Neural crest cell (in vitro differentiated cells): ENCODE results near the gene INSM2. TPM values are rescaled to one million over a fixed set of nuclear protein-coding genes. Genes with fewer than 3 reads are reported as not detected.

Source experiments
- DNase-seq: peaks from one replicate; pipeline ENCODE4 v3.0.0; 2021; ENCODE audit warnings: low read depth, mixed read lengths, low spot score
- H3K27ac Mint-ChIP-seq: one replicate; pipeline ENCODE4 v1.8.0; 2021; ENCODE audit warnings: mild to moderate bottlenecking, mixed read lengths; ENCODE audit not compliant: unreplicated experiment
- H3K27me3 Mint-ChIP-seq: 2 replicates; pipeline ENCODE4 v1.8.0; 2021; ENCODE audit warnings: low read depth, mild to moderate bottlenecking, mixed read lengths
- H3K36me3 Mint-ChIP-seq: 2 replicates; pipeline ENCODE4 v1.8.0; 2021; ENCODE audit warnings: low read depth, mild to moderate bottlenecking, mixed read lengths
- H3K4me1 Mint-ChIP-seq: 2 replicates; pipeline ENCODE4 v1.8.0; 2021; ENCODE audit warnings: mixed read lengths
- H3K4me3 Mint-ChIP-seq: one replicate; pipeline ENCODE4 v1.8.0; 2021; ENCODE audit warnings: mild to moderate bottlenecking, mixed read lengths
- H3K9me3 Mint-ChIP-seq: 2 replicates; pipeline ENCODE4 v1.8.0; 2021; ENCODE audit warnings: mixed read lengths
- total RNA-seq: library from RNA; stranded (reverse); gene quantifications from 2 replicates; pipeline ENCODE4 v1.2.1, GENCODE V29; 2021
- TF ChIP-seq, protein P1 (sequence below): fragments of 200-600 bp; sonication (generic); conservative IDR thresholded peaks from 2 replicates; pipeline ENCODE4 v1.5.0; 2021; ENCODE audit warnings: antibody characterized with exemption, mild to moderate bottlenecking

The INSM2 gene
- total RNA-seq, 1 donor from 2014 or later: 0.09 TPM

DNA sequence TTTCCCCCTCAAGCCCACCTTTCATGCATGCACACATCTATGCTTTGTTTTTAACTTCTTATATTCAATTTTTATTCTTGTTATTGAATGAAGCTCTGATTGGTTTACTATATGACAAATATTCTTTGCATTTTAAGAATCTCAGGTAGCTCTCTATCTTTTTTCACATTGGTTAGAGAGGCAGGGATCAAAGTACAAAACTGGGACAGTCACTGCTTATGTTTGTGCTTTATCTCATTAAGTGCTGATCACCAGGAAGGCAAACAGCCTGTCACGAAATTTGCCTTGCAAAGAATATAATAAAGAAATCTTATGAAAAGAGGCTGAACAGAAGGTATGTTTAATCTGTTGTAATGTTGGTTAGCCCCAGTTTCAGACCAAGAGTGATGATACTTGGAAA is 29.7 kb upstream of the INSM2 start:
- H3K27ac Mint-ChIP-seq: no peak overlapping the region
- H3K36me3 Mint-ChIP-seq: no peaks in the 10 kb centered on the region

DNA sequence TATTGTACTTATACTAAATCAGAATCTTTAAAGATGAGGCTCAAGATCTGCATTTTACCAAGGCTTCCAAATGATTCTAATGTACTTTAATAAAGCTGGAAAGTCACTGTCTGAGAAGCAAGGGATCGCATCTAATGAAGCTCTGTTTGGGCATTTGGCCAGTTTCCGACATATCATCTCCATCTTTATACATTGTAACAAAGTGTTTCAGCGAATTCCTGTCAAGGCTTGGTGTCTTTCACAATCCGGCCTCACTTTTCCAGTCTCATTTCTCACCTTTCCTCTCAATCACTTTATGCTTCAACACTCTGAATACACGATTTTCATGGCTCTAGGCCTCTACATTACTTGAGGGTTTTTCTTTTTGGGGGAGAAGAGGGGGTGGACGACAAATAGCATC is 27.5 kb upstream of the INSM2 start:
- Mint-ChIP-seq H3K9me3 (no peaks in the 10 kb centered on the region), H3K4me1 (no peaks in the 10 kb centered on the region), H3K4me3 (no peak overlapping the region), H3K27me3 (peaks cover 44% of the 10 kb centered on the region), H3K36me3 (no peaks in the 10 kb centered on the region), H3K27ac (no peak overlapping the region)
- TF ChIP-seq, protein P1, sequence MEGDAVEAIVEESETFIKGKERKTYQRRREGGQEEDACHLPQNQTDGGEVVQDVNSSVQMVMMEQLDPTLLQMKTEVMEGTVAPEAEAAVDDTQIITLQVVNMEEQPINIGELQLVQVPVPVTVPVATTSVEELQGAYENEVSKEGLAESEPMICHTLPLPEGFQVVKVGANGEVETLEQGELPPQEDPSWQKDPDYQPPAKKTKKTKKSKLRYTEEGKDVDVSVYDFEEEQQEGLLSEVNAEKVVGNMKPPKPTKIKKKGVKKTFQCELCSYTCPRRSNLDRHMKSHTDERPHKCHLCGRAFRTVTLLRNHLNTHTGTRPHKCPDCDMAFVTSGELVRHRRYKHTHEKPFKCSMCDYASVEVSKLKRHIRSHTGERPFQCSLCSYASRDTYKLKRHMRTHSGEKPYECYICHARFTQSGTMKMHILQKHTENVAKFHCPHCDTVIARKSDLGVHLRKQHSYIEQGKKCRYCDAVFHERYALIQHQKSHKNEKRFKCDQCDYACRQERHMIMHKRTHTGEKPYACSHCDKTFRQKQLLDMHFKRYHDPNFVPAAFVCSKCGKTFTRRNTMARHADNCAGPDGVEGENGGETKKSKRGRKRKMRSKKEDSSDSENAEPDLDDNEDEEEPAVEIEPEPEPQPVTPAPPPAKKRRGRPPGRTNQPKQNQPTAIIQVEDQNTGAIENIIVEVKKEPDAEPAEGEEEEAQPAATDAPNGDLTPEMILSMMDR: no peak
- no peak for DNase-seq

More for the DNA sequence above, 29.7 kb upstream of the INSM2 start:
- H3K9me3 Mint-ChIP-seq: peaks cover 4% of the 10 kb centered on the region
- DNase-seq: no peak
- TF ChIP-seq, protein P1: no peak
- peaks cover 60% of the 10 kb centered on the region for H3K27me3 Mint-ChIP-seq
- H3K4me3 Mint-ChIP-seq: no peak overlapping the region
- no peaks in the 10 kb centered on the region for H3K4me1 Mint-ChIP-seq

DNA sequence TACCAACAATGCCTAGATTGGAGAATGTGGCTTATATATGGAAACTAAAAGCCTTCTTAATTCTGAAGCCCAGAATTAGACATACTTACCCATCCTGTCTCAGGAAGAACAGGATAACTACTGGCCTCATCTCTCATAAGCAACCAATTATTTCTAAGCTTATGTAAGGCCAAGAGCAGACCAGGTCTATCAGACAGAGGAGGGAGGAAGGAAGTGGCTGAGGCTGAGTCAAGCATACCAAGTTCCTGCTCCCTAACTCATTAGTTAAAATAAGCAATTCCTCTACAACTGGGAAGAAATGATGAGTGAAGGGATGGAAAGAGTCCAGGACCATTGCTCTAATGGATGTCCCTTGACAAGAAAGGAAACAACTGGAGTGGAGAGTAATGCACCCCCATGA is 27.0 kb upstream of the INSM2 start:
- Mint-ChIP-seq H3K9me3 (no peaks in the 10 kb centered on the region), H3K4me3 (no peak overlapping the region), H3K27me3 (peaks cover 39% of the 10 kb centered on the region), H3K36me3 (no peaks in the 10 kb centered on the region), H3K27ac (no peak overlapping the region), H3K4me1 (no peaks in the 10 kb centered on the region)
- TF ChIP-seq, protein P1: no peak
- no peak for DNase-seq

DNA sequence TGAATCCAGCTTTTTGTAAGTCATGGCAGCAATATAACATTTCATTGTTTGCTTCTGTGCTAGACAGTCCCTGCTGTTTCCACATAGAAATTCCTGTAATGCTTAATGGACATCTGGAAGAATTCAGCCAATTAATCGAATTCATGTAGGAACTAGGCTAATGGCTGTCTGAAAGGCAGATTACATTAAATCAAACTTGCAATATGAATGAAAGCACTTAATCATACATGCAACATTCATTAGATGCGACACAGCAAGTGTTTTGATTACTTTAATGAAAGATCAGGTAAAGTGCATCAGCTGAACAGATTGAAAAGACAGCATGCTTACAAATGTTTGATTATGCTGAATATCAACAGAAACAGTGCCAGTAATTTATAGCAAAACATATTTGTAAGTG is 24.1 kb upstream of the INSM2 start:
- DNase-seq: no peak
- no peaks in the 10 kb centered on the region for H3K36me3 Mint-ChIP-seq
- peaks cover 17% of the 10 kb centered on the region for H3K27me3 Mint-ChIP-seq
- H3K9me3 Mint-ChIP-seq: no peaks in the 10 kb centered on the region
- H3K4me1 Mint-ChIP-seq: no peaks in the 10 kb centered on the region
- H3K4me3 Mint-ChIP-seq: no peak overlapping the region
- TF ChIP-seq, protein P1: no peak
- H3K27ac Mint-ChIP-seq: no peak overlapping the region

DNA sequence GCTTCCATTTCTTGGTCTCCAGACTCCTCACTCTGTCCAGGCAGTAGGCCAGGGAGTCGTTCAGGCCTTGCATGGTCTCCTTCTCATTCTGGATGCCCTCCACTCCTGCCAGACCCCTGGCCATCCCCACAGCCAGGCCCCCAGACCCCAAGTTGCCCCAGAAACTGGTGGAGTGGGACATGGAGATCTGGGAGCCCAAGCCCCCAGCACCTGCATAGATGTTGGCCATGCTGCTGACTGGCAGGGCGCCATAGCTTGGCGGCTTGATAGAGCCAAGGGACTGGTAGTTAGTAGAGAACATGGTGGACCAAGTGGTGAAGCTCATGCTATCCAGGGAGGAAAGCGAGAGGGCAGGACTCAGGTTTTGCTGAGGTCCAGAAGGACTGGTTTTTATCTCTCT is 21.2 kb upstream of the INSM2 start:
- Mint-ChIP-seq H3K27ac (no peak overlapping the region), H3K27me3 (peaks cover 9% of the 10 kb centered on the region), H3K9me3 (no peaks in the 10 kb centered on the region), H3K36me3 (no peaks in the 10 kb centered on the region), H3K4me1 (peaks cover 10% of the 10 kb centered on the region), H3K4me3 (no peak overlapping the region)
- DNase-seq: no peak
- TF ChIP-seq, protein P1: no peak

DNA sequence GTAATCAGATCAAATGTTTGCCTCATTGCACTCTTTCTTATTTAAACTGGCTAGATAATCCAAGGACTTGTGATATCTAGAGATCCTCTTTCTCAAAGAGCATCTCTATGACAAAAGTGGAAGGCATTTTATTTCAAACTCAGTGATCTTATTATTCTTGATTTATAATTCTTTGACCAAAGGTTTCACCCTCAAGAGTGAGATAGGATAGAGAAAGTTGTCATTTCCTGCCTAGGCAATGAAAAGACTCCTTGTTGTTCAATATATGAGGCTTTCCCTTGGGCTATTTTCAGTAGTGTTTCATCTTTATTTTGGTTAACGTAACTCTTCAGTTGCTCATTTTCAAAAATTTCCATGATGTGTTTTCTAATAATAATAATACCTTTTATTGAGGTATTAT is 18.0 kb upstream of the INSM2 start:
- H3K27ac Mint-ChIP-seq: no peak overlapping the region
- H3K4me1 Mint-ChIP-seq: peaks cover 10% of the 10 kb centered on the region
- no peak for DNase-seq
- TF ChIP-seq, protein P1: no peak
- H3K4me3 Mint-ChIP-seq: no peak overlapping the region
- H3K36me3 Mint-ChIP-seq: no peaks in the 10 kb centered on the region
- no peaks in the 10 kb centered on the region for H3K9me3 Mint-ChIP-seq
- peaks cover 12% of the 10 kb centered on the region for H3K27me3 Mint-ChIP-seq
